HG03521 (cell line): ENCODE data around the gene RYK.
"Not testable (repeated sequence)": the region's sequence is repeated elsewhere in the genome, so short reads cannot be mapped to it uniquely, and the experiment has no call there.

Source experiments
- ATAC-seq: cut with Tn5 transposase; IDR thresholded peaks from one replicate; pipeline ENCODE4 v1.9.1; 2021; ENCODE audit warnings: mild to moderate bottlenecking, moderate library complexity; ENCODE audit not compliant: unreplicated experiment

RYK gene

DNA sequence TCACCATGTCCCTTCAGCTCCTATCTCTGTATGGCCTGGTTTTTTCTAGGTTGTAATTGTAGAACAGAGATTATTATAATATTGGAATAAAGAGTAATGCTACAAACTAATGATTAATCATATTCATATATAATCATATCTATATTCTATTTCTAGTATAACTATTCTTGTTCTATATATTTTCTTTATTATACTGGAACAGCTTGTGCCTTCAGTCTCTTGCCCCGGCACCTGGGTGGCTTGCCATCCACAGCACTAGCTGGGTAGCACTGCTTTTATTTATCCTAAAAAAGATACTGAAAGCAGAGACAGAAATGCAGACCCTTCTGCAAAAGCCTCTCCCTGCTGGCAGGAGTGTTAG lies 25.9 kb downstream of the RYK start:
- ATAC-seq = not testable (repeated sequence)

DNA sequence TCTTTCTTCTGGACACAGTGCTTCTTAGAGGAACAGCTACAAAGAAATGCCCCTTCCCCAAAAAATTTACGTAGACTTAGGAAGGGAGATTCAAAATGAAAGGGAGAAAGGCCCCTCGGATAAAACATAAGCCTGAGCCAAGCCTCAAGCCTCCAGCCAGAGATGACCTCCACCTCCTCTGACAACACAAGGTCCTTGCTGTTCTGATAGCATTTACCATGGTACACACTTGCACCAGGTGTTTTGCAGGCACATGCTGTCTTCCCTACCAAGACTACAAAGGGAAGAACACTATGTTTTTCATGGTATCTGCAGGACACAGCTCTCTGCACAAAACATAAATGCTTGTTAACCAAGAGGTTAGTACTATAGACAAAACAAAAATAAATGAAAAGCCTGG lies 27.8 kb downstream of the RYK start:
- no peak for ATAC-seq

DNA sequence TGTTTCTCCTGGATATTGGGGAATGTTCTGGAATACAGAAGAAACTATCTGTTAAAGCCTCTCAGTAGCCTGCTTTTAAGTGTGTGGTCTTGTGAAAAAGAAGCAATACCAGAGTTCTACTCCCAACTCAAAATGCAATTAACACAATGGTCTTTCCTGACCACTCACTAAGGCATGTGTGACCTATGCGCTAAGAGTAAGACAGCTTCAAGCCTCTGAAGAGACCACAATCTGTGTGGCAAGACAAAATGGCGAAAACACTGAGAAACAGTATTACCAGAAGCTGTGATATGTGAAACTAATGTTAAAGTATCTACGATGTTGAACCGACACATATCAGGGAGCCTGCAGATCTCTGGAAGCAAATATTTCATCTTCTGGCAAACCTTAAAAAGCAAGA lies 33.8 kb downstream of the RYK start:
- no peak for ATAC-seq

DNA sequence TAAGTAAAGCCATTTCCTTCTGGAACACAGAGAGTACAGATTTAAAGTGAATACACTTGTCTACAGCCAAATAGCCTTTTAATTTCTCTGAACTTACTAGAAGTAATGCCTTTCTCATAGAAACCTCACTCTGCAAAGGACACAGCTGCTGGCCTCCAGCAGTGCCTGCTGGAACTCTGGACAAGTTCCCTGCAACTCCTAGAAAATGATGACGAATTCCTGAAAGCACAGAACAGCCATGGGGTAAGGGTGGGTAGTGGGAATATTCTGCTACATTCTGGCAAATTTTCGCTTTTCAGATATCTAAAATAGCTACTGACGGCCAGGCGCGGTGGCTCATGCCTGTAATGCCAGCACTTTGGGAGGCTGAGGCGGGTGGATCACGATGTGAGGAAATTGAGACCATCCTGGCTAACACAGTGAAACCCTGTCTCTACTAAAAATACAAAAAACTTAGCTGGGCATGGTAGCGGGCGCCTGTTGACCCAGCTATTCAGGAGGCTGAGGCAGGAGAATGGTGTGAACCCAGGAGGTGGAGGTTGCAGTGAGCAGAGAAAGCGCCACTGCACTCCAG lies 34.4 kb downstream of the RYK start:
- no peak for ATAC-seq

DNA sequence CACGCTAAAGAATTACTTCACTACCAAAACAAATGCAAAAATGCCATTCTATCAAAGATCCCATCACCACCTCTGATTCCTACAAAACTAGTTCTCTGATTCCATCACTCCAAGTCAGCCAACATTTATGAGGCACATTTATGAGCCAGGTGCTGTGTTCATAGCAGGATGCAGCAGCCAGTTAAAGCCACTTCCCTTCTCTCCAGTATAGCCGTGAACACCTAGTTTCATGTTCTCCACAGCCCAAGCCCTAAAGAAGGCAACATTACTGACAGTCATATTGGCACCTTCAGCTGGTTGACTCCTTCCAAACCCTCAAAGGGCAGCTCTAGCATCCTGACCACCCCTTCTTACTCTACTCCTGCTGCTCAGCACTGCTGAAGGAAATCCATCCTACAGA lies 36.4 kb downstream of the RYK start:
- no peak for ATAC-seq

DNA sequence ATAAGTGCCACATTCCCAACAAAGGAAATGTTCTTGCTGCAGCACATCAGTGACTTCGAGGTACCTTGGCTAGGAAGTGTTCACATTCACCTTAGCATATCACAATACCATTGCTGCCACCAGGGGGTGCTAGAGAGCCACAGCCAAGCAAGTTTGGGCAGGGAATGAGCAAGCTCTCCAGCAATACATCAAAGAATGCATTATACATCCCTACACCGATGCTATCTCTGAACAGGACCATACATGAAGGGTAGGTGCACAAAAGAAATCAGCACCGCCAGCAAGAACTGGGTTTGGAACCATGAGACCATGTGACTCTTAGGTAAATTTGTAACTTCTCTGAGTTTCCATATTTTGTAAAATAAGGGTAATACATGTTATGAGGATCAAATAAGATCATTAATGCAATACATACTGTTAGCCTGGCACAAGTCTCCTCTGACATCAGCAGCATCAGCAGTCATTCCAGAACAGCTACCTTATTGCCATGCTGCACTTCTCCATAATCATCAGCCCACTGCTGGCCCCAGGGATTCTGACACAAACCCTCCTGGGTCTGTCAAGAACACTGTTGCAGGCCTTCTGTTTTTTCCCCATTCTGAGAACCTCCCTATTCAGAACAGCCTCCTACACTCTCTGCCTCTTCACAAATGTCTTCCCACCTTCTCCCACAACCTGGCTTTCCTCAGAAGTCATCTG lies 37.5 kb downstream of the RYK start:
- no peak for ATAC-seq

DNA sequence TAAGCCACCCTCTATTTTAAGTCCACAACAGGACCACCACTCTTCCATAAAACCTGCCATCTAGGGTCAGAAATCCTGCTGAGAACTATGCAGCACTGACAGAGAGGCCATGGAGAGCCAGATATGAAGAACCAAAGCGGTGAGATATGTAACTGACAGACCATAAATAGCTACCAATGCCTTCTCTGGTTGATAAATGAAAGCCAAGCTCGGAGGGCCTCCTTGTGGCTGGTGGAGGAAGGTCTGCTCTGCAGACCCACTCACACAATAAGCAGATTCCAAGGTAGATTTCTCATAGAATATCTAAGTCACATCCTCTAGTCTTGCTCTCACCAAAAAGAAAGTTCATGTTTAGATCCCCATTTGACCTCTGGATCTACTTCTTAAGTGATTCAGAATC lies 38.9 kb downstream of the RYK start:
- peak; percentile 72 for ATAC-seq

DNA sequence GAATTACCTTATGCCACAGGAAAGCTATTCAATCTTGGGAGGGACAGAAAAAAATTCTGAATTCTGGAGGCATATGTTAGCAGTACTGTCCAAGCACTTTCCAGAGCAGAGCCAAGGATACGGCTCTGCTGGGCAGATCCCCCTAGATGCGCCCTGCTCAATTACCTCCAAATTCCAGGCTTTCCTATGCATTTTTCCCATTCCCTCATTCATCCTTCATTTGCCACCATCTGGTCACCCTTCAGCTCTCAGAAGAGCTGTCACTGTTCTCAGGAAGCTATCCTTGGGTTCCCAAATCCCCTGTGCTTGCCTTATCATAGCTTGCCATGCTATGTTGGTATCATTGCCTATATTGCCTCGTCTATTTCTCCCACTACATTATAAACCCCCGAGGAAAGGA lies 45.2 kb downstream of the RYK start:
- ATAC-seq = no peak

DNA sequence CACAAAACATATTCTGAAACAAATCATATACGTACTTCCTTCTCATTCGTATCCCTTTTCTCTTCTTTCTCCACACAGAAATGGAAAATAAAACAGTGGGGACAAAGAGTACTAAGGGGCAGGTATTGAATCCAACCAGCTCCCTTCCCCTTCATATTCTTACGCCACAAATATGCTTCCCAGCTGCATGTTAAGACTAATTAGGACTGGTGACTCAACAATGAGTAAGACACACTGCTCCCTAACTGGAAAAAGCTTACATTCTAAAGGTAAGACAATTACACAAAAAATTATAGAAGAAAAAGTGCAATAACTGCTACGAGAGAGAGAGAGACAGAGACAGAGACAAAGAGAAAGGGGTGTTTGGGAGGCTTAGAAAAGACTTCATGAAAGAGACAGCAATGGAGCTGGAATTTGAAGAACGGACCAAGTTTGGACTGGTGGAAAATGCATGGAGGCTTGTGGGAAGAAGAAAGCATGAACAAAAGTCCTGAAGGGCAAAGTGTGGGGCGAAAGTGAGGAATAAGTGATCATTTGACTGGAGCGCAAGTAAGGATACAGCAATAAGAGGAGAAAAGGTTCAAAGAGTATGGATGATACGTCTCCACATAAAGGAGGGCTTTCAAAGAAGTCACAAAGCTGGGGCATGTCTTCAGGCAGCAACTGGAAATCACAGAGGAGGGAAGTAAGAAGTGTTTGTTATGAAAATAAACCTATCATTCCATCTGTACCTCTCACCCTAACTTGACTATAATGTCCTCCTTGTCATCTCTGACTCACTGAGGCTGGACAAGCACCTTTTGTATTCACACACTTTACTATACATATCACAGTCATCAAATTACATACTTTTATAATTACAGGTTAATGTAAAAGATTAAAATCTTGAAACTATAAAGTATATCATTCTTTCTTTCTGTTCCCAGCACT lies 49.2 kb downstream of the RYK start:
- ATAC-seq = no peak

DNA sequence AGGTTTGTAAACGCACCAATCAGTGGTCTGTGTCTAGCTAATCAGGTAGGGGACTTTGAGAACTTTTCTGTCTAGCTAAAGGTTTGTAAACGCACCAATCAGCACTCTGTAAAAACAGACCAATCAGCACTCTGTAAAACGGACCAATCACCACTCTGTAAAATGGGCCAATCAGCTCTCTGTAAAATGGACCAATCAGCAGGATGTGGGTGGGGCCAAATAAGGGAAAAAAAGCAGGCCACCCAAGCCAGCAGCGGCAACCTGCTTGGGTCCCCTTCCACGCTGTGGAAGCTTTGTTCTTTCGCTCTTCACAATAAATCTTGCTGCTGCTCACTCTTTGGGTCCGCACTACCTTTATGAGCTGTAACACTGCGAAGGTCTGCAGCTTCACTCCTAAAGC lies 50.8 kb downstream of the RYK start:
- not testable (repeated sequence) for ATAC-seq

DNA sequence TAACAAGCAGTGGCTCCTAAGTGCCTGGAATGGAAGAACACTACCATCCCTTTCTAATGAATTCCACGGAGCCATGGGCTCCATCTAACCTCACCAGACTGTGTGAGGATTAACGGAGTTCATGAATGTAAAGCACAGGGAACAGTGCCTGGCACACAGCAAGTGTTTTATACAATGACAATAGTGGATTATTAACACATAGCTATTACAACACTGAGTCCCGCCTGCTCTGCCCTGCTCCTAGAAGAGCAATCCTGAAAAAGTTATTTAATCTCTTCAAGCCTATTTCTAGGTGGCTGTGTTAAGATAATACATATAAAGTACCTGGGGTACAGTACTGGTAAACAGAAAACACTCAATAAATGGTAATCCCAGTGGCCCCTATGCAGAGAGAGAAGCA lies 51.4 kb downstream of the RYK start:
- no peak for ATAC-seq

DNA sequence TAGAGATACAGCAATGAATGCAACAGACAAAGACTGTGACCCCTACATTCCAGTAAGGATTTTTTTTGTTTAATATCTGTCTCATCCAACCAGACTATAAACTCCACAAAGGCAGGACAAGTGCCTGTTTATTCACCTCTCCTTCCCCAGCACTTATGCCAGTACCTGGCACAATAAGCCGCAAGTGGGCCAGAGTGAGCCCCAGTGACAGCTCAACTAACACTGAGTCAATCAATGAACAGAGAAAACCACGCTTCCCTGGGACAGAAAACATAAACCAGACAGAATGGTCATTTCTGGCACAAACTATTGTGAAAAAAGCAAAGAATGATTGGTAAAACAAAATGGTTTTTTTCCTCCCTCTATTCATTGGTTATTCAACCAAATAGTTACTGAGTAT lies 52.2 kb downstream of the RYK start:
- no peak for ATAC-seq

DNA sequence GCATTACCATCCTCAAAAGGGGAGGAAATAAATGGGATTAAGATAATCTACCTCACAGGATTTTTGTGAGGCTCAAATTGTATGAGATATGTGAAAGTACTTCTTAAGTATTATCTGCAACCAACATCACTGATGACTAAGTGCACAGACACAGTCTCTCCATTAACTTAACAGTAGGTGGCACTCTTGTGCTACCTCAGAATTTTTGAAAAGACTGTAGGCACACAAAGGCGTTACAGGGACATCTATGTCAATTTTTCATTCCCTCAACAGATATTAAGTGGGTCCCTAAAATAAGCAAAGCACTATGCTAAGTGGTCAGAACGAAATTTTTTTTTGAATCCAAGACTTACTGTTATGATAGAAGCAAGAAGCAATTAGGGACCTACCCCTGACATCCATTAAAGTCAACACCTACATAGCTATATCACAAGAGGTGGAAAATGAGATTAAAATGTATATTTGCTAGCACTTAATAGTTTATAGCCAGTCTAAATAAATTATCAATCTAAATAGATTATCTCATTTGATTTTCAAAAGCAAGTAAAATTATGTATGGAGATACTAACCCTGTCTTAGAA lies 52.9 kb downstream of the RYK start:
- ATAC-seq = peak; percentile 69

DNA sequence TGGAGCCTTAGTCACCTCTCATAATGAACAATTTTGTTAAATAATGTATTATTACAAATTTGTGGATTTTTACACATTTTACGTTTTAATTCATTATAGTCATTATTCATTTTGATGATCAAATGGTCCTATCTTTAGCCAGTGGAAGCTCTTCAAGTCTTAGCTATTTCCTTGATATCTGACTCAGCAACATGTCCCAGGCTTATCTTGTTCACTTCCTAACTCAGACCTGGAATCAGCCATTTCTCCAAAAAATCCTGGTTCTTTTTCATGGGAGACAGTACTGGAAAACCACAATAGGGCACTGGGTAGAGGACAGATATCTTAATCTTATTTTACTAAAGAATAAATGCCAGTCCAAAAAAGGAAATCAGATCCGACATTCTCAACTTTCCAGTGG lies 56.4 kb downstream of the RYK start:
- ATAC-seq = no peak

DNA sequence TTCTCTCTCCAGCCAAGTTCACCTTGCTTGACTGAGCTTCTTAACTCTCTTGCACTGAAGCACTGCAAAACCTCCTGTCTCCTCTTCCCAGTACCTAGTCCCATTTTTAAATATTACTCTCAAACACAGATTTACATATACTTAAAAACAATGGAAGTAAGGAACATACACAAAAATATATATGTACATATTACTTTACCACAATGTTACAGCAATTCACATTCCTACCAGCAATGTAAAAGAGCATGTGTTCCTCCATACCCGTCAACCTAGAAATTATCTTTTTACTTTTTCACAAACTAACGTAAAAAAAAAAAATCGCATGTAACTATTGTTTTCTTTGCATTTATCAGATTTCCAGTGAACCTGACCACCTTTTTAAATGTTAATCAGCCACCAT lies 60.4 kb downstream of the RYK start:
- ATAC-seq = no peak

DNA sequence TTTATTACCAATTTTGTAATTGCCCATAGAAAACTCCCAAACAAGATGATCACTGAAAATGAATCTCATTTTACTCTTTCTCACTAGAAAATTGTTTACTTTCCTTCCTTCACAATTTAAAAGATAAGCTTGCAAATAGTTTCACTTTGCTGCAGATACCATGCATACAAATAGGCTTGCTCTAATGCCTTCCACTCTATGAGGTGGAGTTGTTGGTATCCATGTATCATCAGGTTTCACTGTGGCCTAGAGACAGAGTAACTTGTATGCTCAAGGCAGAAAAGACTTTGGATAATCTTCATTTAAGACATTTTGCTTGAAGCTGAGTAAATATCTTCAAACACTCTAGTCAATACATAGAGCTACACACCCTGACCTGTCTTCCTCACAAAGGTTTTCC lies 60.8 kb downstream of the RYK start:
- no peak for ATAC-seq

DNA sequence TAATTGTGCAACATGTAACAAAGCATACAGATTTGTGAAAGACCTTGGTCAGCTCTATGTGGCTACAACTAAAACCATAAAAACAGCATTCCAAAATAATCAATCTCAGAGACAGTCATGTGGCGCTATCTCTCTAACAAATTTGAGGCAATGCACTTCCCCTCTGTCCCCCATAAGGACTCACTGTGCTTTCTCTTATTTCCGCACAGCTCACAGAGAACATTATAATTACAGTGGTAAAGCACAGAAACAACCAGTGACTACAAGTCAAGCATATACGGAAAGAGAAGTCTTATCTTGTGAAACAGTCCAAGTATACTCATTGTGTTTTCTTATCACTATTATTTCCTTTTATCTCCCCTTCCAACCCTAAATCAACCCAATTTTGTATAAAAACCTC lies 64.3 kb downstream of the RYK start:
- ATAC-seq = no peak

DNA sequence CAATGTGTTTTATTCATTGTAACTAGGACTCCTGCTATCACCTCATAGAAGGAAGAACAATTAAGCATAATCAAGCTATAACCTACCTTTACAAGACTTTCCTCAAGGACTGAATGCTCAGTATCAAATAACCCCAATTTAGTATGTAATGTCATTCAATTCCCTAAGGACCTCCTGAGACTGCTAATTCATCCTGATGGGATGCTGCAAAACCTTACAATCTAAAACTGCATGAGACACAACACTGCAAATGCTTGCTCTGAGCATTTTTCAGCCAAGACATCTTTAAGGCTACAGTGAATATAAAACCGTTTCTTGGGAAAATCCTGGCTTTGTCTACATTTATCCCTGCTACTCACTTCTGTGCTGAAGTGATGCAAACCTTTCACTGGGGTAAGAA lies 69.9 kb downstream of the RYK start:
- no peak for ATAC-seq

DNA sequence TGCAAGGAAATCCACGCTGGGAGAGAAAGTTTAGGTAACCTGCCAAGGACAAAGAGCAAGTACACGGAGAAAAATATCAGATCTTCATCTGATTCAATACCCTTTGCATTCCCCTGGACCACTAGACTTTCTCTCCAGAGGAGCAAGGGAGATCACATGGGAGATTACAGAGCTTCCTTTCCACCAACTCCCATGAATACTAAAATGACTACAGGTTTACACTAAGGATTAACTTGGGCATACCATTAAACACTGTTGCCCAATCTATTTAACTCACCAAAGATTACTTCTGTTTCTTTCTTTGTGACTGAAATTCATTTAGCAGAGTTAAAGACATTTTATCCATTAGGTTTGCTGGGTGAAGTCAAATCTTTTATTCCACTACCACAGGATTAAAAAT lies 71.2 kb downstream of the RYK start:
- ATAC-seq = no peak

DNA sequence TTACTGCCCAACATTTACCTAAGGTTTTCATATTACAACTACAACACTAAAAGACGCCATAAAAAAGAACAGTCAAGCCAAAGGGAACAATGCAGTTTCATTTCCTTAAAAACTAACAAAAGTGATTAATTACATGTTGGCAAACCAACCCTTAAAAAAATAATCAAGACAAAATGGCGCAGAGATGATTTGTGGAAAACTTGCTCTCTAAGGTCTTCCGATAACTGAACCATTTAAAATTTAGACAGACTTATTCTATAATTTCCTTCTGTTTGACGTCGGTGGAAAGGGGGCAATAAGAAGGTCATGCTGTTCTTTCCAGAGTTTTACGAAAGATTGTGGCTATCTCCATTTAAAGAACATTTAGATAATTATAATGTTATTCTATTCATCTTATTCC lies 87.6 kb downstream of the RYK start:
- no peak for ATAC-seq

DNA sequence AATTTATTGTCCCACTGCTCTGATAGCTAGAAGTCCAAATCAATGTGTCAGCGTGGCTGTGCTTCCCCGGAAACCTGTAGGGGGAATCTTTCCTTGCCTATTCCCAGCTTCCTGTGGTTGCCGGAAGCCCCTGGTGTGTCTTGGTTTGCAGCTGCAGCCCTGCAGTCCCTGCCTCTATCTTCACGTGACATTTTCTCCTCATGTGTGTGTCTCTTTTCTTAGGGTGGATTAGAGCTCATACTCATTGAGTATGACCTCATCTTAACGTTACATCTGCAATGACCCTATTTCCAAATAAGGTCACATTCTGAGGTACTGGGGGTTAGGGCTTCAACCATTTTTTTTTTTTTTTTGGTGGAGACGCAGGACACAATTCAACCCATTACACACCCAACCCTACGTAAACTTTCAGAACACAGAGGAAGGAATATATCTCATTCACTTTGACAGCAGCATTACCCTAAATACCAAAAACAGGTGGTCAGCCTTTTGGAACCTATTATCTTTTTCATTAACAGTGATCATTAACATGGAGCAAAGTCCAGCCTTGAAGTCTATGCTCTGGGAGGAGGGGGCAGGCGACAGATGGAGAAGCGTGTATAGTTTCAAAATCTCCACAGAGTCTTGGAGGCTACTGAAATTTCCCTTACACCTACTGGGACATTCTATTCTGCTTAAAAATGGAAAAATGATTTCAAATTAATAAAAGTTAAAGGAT lies 88.6 kb downstream of the RYK start:
- no peak for ATAC-seq
